ENCODE results near the gene SLC15A3.

SLC15A3 gene

GRCh38 chr11:60972182-60973030, 20.4 kb upstream of the SLC15A3 start:
- no peak for DNase-seq (ENCODE audit: extremely low spot score)
- TF ChIP-seq, protein P1, sequence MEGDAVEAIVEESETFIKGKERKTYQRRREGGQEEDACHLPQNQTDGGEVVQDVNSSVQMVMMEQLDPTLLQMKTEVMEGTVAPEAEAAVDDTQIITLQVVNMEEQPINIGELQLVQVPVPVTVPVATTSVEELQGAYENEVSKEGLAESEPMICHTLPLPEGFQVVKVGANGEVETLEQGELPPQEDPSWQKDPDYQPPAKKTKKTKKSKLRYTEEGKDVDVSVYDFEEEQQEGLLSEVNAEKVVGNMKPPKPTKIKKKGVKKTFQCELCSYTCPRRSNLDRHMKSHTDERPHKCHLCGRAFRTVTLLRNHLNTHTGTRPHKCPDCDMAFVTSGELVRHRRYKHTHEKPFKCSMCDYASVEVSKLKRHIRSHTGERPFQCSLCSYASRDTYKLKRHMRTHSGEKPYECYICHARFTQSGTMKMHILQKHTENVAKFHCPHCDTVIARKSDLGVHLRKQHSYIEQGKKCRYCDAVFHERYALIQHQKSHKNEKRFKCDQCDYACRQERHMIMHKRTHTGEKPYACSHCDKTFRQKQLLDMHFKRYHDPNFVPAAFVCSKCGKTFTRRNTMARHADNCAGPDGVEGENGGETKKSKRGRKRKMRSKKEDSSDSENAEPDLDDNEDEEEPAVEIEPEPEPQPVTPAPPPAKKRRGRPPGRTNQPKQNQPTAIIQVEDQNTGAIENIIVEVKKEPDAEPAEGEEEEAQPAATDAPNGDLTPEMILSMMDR (IDR thresholded peaks at IDR 0.05; ENCODE audit: control extremely low read depth, extremely low read depth, low read depth, missing control alignments) = no peak
- ChIA-PET POLR2A (interaction anchor here (0.6 kb wide), 1 partner anchor 279 kb away, joined by 5 read pairs; no protein-coding TSS in a partner anchor), CTCF (interaction anchor here (0.9 to 4.3 kb wide), 6 partner anchors 10 to 182 kb away, joined by 3 to 18 read pairs (median 4); no protein-coding TSS in a partner anchor)

GRCh38 chr11:60971520-60971919, 19.5 kb upstream of the SLC15A3 start, which contains the start of gene CD6:
Gene CD6 (plus strand): TSS chr11:60971680. CDS start chr11:60971866, 186 bp downstream.
- TF ChIP-seq, protein P1 (IDR thresholded peaks at IDR 0.05; ENCODE audit: control extremely low read depth, extremely low read depth, low read depth, missing control alignments) = no peak
- ChIA-PET POLR2A (no interaction called here), CTCF (interaction anchor here (0.7 to 4.3 kb wide), 10 partner anchors 11 to 182 kb away, joined by 3 to 24 read pairs (median 4); no protein-coding TSS in a partner anchor)
- DNase-seq (ENCODE audit: extremely low spot score) = no peak

DNA sequence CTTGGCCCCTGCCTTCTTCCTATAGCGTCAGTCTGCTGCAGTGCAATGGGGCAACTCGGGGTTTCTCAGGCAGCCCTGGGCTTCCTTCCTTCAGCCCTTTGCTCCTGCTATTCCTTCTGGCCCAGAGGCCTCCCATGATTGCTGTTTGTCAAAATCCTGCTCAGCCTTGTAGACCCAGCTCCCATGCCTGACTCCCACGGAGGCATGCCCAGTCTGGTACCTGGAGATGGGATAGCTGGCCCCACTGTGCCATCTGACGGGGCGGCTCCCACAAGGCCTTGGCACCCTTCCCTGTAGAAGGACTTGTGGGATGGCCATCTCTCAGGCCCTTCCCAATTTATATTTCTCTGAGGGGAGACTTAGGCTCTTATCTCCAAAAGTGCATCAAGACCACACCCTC, 18.9 kb upstream of the SLC15A3 start:
- CTCF ChIA-PET = interaction anchor here (0.6 to 4.3 kb wide), 20 partner anchors 8 to 217 kb away, joined by 3 to 24 read pairs (median 7); no protein-coding TSS in a partner anchor
- POLR2A ChIA-PET = no interaction called here
- TF ChIP-seq, protein P1 (IDR thresholded peaks at IDR 0.05; ENCODE audit: control extremely low read depth, extremely low read depth, low read depth, missing control alignments) = no peak
- no peak for DNase-seq (ENCODE audit: extremely low spot score)

GRCh38 chr11:60970369-60970774, 18.4 kb upstream of the SLC15A3 start:
- TF ChIP-seq, protein P1 (IDR thresholded peaks at IDR 0.05; ENCODE audit: control extremely low read depth, extremely low read depth, low read depth, missing control alignments) = peak; percentile 90
- CTCF ChIA-PET = interaction anchor here (0.6 to 4.3 kb wide), 33 partner anchors 9 to 217 kb away, joined by 3 to 24 read pairs (median 6); no protein-coding TSS in a partner anchor
- DNase-seq (ENCODE audit: extremely low spot score) = peak; percentile 81
- POLR2A ChIA-PET = no interaction called here

DNA sequence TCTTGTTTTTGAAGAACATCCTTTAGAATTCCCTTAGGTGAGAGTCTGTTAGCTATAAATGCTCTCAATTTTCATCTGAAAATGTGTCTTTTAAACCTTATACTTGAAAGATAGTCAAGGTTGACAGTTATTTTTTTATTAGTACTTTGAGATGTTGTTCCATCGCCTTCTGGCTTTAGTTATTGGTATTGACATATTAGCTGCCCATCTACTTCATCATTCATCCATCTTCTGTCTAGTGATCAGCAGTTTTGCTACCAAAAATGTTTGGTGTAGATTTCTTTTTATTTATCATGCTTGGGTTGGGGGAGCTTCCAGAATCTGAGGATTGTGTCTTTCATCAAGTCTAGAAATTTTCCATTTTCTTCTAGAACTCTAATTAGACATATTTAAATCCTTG, 16.2 kb upstream of the SLC15A3 start:
- DNase-seq (ENCODE audit: extremely low spot score) = no peak
- ChIA-PET CTCF (interaction anchor here (1.2 to 4.3 kb wide), 5 partner anchors 8 to 19 kb away, joined by 3 to 24 read pairs (median 5); no protein-coding TSS in a partner anchor), POLR2A (no interaction called here)
- TF ChIP-seq, protein P1 (IDR thresholded peaks at IDR 0.05; ENCODE audit: control extremely low read depth, extremely low read depth, low read depth, missing control alignments) = no peak

DNA sequence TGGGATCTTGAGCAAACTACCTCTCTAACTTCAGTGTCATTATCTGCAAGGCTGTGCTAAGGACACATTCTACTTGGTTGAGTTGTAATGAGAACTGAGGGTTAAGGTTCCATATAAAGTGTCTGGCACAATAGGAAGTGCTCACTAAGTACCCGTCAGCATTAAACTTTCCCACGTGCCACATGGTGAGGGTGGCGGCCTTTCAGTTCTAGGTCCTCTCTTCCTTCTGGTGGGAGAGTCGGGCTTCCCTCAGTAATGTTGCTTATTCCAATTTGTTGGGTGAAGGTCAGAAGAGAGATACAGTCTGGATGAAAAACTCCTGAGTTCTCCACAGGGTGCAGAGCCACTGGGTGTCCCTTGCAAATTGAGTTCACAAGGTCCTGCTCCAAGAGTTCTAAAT, 14.9 kb upstream of the SLC15A3 start:
- no peak for DNase-seq (ENCODE audit: extremely low spot score)
- TF ChIP-seq, protein P1 (IDR thresholded peaks at IDR 0.05; ENCODE audit: control extremely low read depth, extremely low read depth, low read depth, missing control alignments) = no peak
- ChIA-PET POLR2A (no interaction called here), CTCF (interaction anchor here (1.2 to 1.9 kb wide), 8 partner anchors 12 to 94 kb away, joined by 3 to 5 read pairs (median 4); no protein-coding TSS in a partner anchor)

Data from GM10248 (cell line).